Measurements from ENCODE around the gene GOLPH3.
"Not testable (repeated sequence)": the region's sequence is repeated elsewhere in the genome, so short reads cannot be mapped to it uniquely, and the experiment has no call there.

GOLPH3 gene

GRCh38 chr5:32132757-32133156 is 41.4 kb downstream of the GOLPH3 start:
- no peak for DNase-seq

- no peak for DNase-seq
Measured at GRCh38 chr5:32131604-32132003, 42.5 kb downstream of the GOLPH3 start.

GRCh38 chr5:32130865-32131264 is 43.3 kb downstream of the GOLPH3 start:
- no peak for DNase-seq

GRCh38 chr5:32129074-32129598 is 45.0 kb downstream of the GOLPH3 start:
- DNase-seq = no peak

GRCh38 chr5:32127711-32128110 is 46.4 kb downstream of the GOLPH3 start:
- DNase-seq = no peak

GRCh38 chr5:32126691-32127090 is 47.4 kb downstream of the GOLPH3 start:
- DNase-seq = no peak

GRCh38 chr5:32123889-32124676 is 50.0 kb downstream of the GOLPH3 start:
- DNase-seq = no peak

- DNase-seq = no peak
Measured at GRCh38 chr5:32123058-32123805, 50.9 kb downstream of the GOLPH3 start.

- DNase-seq = not testable (repeated sequence)
Measured at GRCh38 chr5:32118922-32119321, 55.2 kb downstream of the GOLPH3 start.

GRCh38 chr5:32116574-32117313 is 57.4 kb downstream of the GOLPH3 start:
- DNase-seq = no peak

- peak; percentile 33 for DNase-seq
Measured at GRCh38 chr5:32115985-32116384, 58.1 kb downstream of the GOLPH3 start.

GRCh38 chr5:32110111-32110696 is 63.9 kb downstream of the GOLPH3 start:
- no peak for DNase-seq

GRCh38 chr5:32109236-32109635 is 64.9 kb downstream of the GOLPH3 start:
- DNase-seq = no peak

- no peak for DNase-seq
Measured at GRCh38 chr5:32108167-32108566, 66.0 kb downstream of the GOLPH3 start.

- DNase-seq = no peak
Measured at GRCh38 chr5:32107291-32107690, 66.8 kb downstream of the GOLPH3 start.

GRCh38 chr5:32103521-32103920 is 70.6 kb downstream of the GOLPH3 start:
- DNase-seq = no peak

- DNase-seq = no peak
Measured at GRCh38 chr5:32102254-32102986, 71.7 kb downstream of the GOLPH3 start.

GRCh38 chr5:32100691-32101302 is 73.3 kb downstream of the GOLPH3 start:
- peak; percentile 47 for DNase-seq

- DNase-seq = peak; percentile 46
Measured at GRCh38 chr5:32100230-32100629, 73.9 kb downstream of the GOLPH3 start.

GRCh38 chr5:32099486-32100035 is 74.6 kb downstream of the GOLPH3 start:
- DNase-seq = peak; percentile 41

GRCh38 chr5:32098890-32099310 is 75.2 kb downstream of the GOLPH3 start:
- DNase-seq = no peak

Measured in eye (tissue), 1 donor.